Measurements from ENCODE around the gene PNPT1.
A peak's percentile ranks its signal among the peaks of the same experiment; 100 is the strongest.

The PNPT1 gene

GRCh38 chr2:55653255-55653654, 40.4 kb downstream of the PNPT1 start:
- TF ChIP-seq POLR2A (IDR thresholded peaks at IDR 0.05; ENCODE audit: low read depth, low read length) (no peak), POLR2AphosphoS5 (IDR thresholded peaks at IDR 0.05; ENCODE audit: low read depth, low read length) (no peak), TAF1 (IDR thresholded peaks at IDR 0.05; ENCODE audit: borderline replicate concordance, low read depth, low read length) (no peak)
- no peak for FAIRE-seq
- no peak for DNase-seq (ENCODE audit: insufficient read length)

- DNase-seq (ENCODE audit: insufficient read length) (no peak), FAIRE-seq (no peak)
- TF ChIP-seq POLR2A (IDR thresholded peaks at IDR 0.05; ENCODE audit: low read depth, low read length): no peak
- no peak for TF ChIP-seq POLR2AphosphoS5 (IDR thresholded peaks at IDR 0.05; ENCODE audit: low read depth, low read length)
- TF ChIP-seq TAF1 (IDR thresholded peaks at IDR 0.05; ENCODE audit: borderline replicate concordance, low read depth, low read length): no peak
These were observed 44.4 kb downstream of the PNPT1 start for GRCh38 chr2:55649211-55649610.

GRCh38 chr2:55636831-55637230, 56.8 kb downstream of the PNPT1 start:
- TF ChIP-seq TAF1 (IDR thresholded peaks at IDR 0.05; ENCODE audit: borderline replicate concordance, low read depth, low read length): no peak
- no peak for TF ChIP-seq POLR2AphosphoS5 (IDR thresholded peaks at IDR 0.05; ENCODE audit: low read depth, low read length)
- TF ChIP-seq POLR2A (IDR thresholded peaks at IDR 0.05; ENCODE audit: low read depth, low read length): no peak
- no peak for DNase-seq (ENCODE audit: insufficient read length)
- FAIRE-seq: no peak

- no peak for FAIRE-seq
- no peak for DNase-seq (ENCODE audit: insufficient read length)
- TF ChIP-seq POLR2A (IDR thresholded peaks at IDR 0.05; ENCODE audit: low read depth, low read length) (no peak), POLR2AphosphoS5 (IDR thresholded peaks at IDR 0.05; ENCODE audit: low read depth, low read length) (no peak), TAF1 (IDR thresholded peaks at IDR 0.05; ENCODE audit: borderline replicate concordance, low read depth, low read length) (no peak)
These were observed 64.7 kb downstream of the PNPT1 start for GRCh38 chr2:55628931-55629330.

GRCh38 chr2:55627915-55628314, 65.7 kb downstream of the PNPT1 start:
- no peak for FAIRE-seq
- DNase-seq (ENCODE audit: insufficient read length): no peak
- TF ChIP-seq POLR2A (IDR thresholded peaks at IDR 0.05; ENCODE audit: low read depth, low read length) (no peak), POLR2AphosphoS5 (IDR thresholded peaks at IDR 0.05; ENCODE audit: low read depth, low read length) (no peak), TAF1 (IDR thresholded peaks at IDR 0.05; ENCODE audit: borderline replicate concordance, low read depth, low read length) (no peak)

- no peak for DNase-seq (ENCODE audit: insufficient read length)
- TF ChIP-seq TAF1 (IDR thresholded peaks at IDR 0.05; ENCODE audit: borderline replicate concordance, low read depth, low read length) (no peak), POLR2A (IDR thresholded peaks at IDR 0.05; ENCODE audit: low read depth, low read length) (no peak), POLR2AphosphoS5 (IDR thresholded peaks at IDR 0.05; ENCODE audit: low read depth, low read length) (no peak)
- no peak for FAIRE-seq
These were observed 71.8 kb downstream of the PNPT1 start for GRCh38 chr2:55621802-55622201.

GRCh38 chr2:55620123-55620779, 73.4 kb downstream of the PNPT1 start:
- FAIRE-seq: peak; percentile 60
- DNase-seq (ENCODE audit: insufficient read length): no peak
- TF ChIP-seq TAF1 (IDR thresholded peaks at IDR 0.05; ENCODE audit: borderline replicate concordance, low read depth, low read length) (no peak), POLR2AphosphoS5 (IDR thresholded peaks at IDR 0.05; ENCODE audit: low read depth, low read length) (no peak), POLR2A (IDR thresholded peaks at IDR 0.05; ENCODE audit: low read depth, low read length) (no peak)

GRCh38 chr2:55618275-55619055, 75.2 kb downstream of the PNPT1 start:
- TF ChIP-seq POLR2A (IDR thresholded peaks at IDR 0.05; ENCODE audit: low read depth, low read length) (no peak), TAF1 (IDR thresholded peaks at IDR 0.05; ENCODE audit: borderline replicate concordance, low read depth, low read length) (no peak), POLR2AphosphoS5 (IDR thresholded peaks at IDR 0.05; ENCODE audit: low read depth, low read length) (no peak)
- FAIRE-seq: peak; percentile 82
- DNase-seq (ENCODE audit: insufficient read length): peak; percentile 40

GRCh38 chr2:55618025-55618274, 75.7 kb downstream of the PNPT1 start:
- DNase-seq (ENCODE audit: insufficient read length) (no peak), FAIRE-seq (no peak)
- TF ChIP-seq TAF1 (IDR thresholded peaks at IDR 0.05; ENCODE audit: borderline replicate concordance, low read depth, low read length) (no peak), POLR2A (IDR thresholded peaks at IDR 0.05; ENCODE audit: low read depth, low read length) (no peak), POLR2AphosphoS5 (IDR thresholded peaks at IDR 0.05; ENCODE audit: low read depth, low read length) (no peak)

- TF ChIP-seq POLR2AphosphoS5 (IDR thresholded peaks at IDR 0.05; ENCODE audit: low read depth, low read length): peak; percentile 97
- peak; percentile 71 for TF ChIP-seq TAF1 (IDR thresholded peaks at IDR 0.05; ENCODE audit: borderline replicate concordance, low read depth, low read length)
- peak; percentile 96 for TF ChIP-seq POLR2A (IDR thresholded peaks at IDR 0.05; ENCODE audit: low read depth, low read length)
- DNase-seq (ENCODE audit: insufficient read length) (peak; percentile 89), FAIRE-seq (peak; percentile 95)
These were observed 76.2 kb downstream of the PNPT1 start, which contains the start of gene PPP4R3B for GRCh38 chr2:55617175-55618024. TSS of gene PPP4R3B (minus strand) at chr2:55617622. CDS start at chr2:55617285, 337 bp downstream.

- DNase-seq (ENCODE audit: insufficient read length) (peak; percentile 18), FAIRE-seq (peak; percentile 83)
- 0 out of 2 replicates have a peak, but pooled peaks have one; percentile 36 for TF ChIP-seq POLR2A (IDR thresholded peaks at IDR 0.05; ENCODE audit: low read depth, low read length)
- TF ChIP-seq POLR2AphosphoS5 (IDR thresholded peaks at IDR 0.05; ENCODE audit: low read depth, low read length): no peak
These were observed 77.0 kb downstream of the PNPT1 start for GRCh38 chr2:55616551-55617174.
